Measurements from ENCODE around the gene PTRH1.

Gene PTRH1

DNA sequence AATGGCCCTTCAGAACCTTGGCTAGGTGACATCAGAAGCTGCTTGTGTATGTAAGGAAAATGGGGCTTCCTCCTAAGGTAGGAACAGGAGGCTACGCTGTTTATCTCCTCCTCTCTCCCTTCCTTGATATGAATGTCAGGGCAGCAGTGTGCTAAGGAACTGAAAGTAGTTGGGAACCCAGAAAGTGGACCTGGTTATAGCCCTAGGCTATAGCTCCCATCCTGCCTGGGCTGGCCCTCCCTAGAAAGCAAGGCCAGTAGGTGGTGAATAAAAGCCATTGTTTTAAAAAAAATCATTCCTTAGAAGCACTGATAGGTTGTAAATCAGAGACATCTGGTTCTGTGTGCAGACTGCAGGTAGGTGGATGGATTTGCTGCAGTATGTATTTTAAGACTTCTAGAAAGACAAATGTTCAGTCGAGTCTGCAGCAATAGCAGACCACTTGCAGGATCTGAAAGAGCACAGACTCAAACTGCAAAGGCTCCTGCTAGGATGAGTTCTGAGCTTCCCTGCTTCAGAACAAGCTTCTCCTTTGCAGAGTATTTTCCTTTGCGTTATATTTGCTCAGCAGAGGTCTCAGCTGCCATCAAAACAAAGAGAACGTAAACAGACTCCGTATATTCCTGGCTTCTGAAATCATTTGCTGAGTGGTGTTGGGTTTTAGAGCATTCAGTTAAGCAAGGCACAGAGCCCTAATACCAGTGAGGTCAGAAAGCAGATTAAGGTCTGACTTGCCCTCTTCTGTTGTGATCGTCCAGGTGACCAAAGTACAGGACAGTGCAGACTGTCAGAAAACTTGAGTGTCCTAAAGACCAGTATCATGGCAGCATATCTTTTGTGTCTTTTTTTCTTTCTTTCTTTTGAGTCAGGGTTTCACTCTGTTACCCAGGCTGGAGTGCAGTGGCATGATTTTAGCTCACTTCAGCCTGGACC, 28.7 kb downstream of the PTRH1 start:
- no peak for TF ChIP-seq POLR2A (IDR thresholded peaks at IDR 0.05; ENCODE audit: low read length)
- TF ChIP-seq GATA1 (IDR thresholded peaks at IDR 0.05; ENCODE audit: low read depth, low read length), result no peak
- DNase-seq, result no peak

DNA sequence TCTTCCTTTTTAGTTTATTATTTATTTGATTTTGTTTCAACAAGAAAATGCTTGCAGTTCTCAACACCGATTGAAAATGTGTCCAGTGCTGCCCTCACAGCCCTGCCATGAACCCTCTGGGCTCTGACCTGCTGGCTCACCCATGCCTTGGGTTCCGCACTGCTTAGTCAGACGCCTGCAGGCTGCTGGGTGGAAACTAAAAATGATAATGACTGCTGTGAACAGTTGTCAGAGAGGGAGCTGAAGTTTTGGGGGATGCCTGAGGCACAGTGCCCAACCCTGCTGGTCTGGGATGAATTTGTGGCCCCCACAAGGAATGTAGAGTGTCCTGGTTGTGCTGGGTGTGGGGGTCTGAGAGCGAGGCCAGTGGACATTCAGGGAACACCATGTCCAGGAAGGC, 30.9 kb downstream of the PTRH1 start:
- TF ChIP-seq POLR2A (IDR thresholded peaks at IDR 0.05; ENCODE audit: low read length) (no peak), GATA1 (IDR thresholded peaks at IDR 0.05; ENCODE audit: low read depth, low read length) (no peak)
- no peak for DNase-seq

DNA sequence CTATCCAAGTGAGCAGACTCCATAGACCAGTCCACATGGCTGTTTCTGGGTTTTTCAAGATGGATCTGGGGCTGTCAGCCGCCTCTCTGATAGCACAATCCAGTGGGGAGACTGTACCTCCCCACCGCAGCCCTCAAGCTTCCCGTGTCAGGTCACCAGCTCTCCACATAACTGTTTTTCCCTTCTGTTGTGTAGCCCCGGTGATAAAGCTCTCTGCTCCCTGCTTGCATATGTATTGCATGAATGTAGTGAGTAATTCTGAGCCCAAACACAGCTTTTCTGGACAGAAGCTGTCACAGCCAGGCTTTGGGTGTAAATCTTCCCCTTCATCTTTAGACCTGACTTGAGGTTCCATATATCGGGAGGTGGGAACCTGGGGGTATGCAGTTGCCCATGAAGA, 31.7 kb downstream of the PTRH1 start:
- DNase-seq, result no peak
- TF ChIP-seq POLR2A (IDR thresholded peaks at IDR 0.05; ENCODE audit: low read length) (no peak), GATA1 (IDR thresholded peaks at IDR 0.05; ENCODE audit: low read depth, low read length) (no peak)

DNA sequence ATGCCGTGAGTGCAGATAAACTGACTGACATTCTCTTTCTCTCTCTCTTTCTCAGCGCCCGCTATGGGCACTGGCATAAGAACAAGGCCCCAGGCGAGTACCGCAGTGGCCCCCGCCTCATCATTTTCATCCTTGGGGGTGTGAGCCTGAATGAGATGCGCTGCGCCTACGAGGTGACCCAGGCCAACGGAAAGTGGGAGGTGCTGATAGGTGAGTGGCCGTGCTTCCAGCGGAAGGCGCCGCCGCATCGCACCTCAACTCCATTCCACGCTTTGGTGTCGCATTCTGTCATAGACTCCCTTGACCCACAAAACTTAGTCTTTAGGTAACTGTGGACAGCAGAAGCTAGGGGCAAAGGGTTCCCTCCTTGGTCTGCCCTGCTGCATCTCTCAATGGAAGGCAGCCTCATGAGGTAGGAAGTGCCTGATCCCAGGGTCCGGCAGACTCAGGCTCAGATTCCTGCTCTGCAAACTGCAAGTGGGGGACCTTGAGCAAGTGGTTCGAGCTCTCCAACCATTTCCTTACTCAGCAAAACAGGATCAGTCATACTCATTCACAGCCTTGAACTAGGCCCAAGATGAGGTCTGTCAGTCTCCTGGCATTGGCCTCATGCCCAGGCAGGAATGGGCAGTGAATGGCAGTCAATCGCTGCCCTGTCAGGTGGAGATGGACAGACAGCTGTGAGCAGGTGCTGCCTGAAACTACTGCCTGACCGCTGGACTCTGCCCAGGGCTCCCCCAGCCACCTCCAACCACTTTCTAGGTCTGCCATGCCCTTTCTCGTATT, 32.9 kb downstream of the PTRH1 start:
- TF ChIP-seq POLR2A (IDR thresholded peaks at IDR 0.05; ENCODE audit: low read length), result no peak
- no peak for TF ChIP-seq GATA1 (IDR thresholded peaks at IDR 0.05; ENCODE audit: low read depth, low read length)
- no peak for DNase-seq

DNA sequence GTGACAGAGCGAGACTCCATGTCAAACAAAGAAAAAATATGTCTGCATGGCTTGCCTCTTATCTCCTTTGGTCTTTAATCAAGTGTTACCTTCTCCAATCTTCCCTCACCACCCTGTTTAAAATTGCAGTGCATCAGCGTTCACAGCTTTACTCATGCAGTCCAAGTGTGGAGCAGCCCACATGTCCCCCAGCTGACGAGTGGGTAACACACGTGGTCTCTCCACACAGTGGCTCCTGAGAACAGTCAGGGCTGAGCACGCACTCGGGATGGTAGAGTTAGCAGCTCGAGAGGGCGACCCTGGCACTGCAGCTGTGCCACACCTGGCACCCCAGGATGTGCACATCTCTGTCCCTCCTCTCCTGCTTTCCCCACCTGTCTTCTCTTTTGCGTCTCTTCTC, 34.6 kb downstream of the PTRH1 start:
- TF ChIP-seq GATA1 (IDR thresholded peaks at IDR 0.05; ENCODE audit: low read depth, low read length) (no peak), POLR2A (IDR thresholded peaks at IDR 0.05; ENCODE audit: low read length) (no peak)
- no peak for DNase-seq

DNA sequence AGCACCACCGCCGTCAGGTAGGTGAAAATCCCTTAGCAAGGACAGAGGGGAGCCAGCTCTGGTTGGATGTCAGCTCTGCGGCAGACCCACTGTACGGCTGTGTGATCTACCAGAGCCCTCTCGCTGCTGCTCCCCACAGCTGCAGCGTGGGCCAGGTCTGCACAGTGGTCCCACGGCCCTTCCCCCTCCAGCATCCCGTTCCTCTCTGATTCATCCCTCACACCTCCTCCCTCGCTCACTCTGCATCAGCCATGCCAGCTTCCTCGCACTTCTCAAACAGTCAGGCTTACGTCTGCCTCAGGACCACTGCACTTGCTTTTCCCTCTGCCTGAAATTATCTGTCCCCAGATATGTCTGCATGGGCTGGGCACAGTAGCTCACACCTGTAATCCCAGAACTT, 35.2 kb downstream of the PTRH1 start:
- TF ChIP-seq POLR2A (IDR thresholded peaks at IDR 0.05; ENCODE audit: low read length) (no peak), GATA1 (IDR thresholded peaks at IDR 0.05; ENCODE audit: low read depth, low read length) (no peak)

DNA sequence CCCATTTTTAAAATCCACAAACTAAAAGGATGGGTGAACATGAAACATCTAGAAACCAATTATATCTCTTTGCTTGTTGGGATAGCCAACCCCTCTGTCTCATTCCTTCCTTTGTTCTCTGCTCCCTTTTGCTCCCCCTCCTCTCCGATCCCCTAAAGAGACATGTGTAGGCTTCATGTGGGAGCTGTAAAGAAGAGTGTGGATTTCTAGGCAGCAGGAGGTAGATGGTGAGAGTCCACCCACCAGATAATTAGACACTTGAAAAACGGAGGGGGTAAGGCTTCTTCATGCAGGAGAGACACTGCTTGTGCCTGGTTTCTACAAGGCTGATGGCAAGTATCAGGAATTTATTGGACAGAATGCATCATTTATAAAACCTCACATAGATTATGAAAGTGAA, 36.0 kb downstream of the PTRH1 start:
- TF ChIP-seq POLR2A (IDR thresholded peaks at IDR 0.05; ENCODE audit: low read length), result no peak
- TF ChIP-seq GATA1 (IDR thresholded peaks at IDR 0.05; ENCODE audit: low read depth, low read length), result no peak
- DNase-seq, result no peak

More for the DNA sequence above, 35.2 kb downstream of the PTRH1 start:
- DNase-seq, result no peak

DNA sequence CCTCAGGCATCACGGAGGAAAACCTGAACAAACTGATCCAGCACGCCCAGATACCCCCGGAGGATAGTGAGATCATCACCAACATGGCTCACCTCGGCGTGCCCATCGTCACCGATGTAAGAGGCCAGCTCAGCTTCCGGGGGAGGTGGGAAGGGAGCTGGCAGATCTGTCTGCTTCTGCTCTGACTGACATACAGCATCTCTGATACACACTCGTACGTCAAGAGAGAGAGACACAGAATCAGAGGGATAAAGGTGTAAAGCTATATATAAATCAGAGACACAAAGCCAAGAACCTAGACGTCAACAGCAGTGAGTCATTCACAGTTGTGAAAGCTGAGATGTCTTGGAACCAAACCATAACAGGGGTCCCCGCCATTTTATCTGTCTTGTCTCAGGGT, 38.8 kb downstream of the PTRH1 start:
- DNase-seq, result no peak
- TF ChIP-seq GATA1 (IDR thresholded peaks at IDR 0.05; ENCODE audit: low read depth, low read length), result no peak
- no peak for TF ChIP-seq POLR2A (IDR thresholded peaks at IDR 0.05; ENCODE audit: low read length)

DNA sequence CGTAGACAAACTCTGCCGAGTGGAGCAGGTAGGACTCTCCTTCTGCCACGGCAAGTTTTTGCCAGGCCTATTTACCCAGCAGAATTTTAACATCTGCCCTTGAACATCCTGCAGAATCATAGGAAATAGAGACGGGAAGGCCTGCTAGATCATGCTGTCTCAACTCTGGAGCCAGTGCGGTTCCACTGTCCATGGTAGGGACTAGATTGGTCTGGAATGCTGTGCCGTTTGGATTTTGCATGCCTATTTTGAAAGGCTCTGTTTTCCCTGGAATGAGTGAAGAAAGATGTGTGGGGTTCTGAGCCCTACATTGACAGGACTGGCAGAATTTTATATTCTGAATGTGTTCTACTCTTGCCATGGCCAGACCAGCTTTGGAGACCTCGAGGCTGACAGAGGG, 42.2 kb downstream of the PTRH1 start:
- TF ChIP-seq POLR2A (IDR thresholded peaks at IDR 0.05; ENCODE audit: low read length) (no peak), GATA1 (IDR thresholded peaks at IDR 0.05; ENCODE audit: low read depth, low read length) (no peak)
- DNase-seq, result no peak

DNA sequence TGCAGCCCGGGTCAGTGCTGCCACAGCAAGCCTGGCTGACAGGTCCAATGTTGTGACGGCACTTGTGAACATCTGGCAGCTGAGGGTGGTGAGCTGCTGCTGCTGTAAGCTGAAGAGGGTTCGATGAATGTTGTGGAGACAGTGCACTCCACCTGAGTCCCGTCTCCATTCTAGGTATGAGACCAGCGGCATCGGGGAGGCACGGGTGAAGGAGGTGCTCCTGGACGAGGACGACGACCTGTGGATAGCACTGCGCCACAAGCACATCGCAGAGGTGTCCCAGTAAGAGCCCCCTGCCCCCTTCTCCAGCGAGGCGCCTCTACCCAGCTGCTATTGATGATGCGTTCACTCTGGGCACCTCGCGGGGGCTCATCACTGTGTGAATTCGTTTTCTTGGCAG, 47.6 kb downstream of the PTRH1 start:
- TF ChIP-seq GATA1 (IDR thresholded peaks at IDR 0.05; ENCODE audit: low read depth, low read length) (no peak), POLR2A (IDR thresholded peaks at IDR 0.05; ENCODE audit: low read length) (no peak)
- DNase-seq, result no peak

DNA sequence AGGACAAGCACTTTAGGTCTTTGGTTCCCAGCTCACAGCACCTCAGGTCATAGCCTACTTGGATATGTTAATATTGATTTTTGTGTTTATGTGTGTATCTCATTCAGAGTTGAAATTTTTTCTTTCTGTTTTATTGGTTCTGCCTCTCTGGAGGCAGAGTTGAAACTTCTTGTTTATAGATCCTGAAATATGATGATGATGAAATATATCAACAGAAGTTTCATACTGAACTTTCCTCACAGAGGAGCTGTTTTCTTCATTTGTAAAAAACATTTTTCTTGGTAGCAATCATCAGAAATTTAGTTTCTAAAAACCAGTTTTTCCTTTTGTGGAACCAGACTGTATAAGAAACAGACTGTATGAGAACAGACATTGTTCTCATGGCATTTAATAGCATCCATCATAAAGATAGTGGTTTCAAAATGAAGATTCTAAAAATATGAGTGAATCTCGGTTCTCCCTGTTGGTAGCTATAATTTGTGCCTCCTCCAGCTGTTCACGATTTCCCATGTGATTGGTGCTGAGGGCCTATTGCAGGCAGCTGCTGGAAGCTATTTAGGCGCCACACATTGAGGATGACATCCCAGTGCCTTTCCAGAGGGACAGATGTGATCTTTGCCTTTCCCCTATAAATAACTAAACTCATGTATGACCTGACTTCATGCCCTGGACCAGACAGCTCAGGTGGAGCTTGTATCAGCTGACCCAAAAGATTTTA, 48.2 kb downstream of the PTRH1 start:
- TF ChIP-seq POLR2A (IDR thresholded peaks at IDR 0.05; ENCODE audit: low read length) (no peak), GATA1 (IDR thresholded peaks at IDR 0.05; ENCODE audit: low read depth, low read length) (no peak)
- no peak for DNase-seq

DNA sequence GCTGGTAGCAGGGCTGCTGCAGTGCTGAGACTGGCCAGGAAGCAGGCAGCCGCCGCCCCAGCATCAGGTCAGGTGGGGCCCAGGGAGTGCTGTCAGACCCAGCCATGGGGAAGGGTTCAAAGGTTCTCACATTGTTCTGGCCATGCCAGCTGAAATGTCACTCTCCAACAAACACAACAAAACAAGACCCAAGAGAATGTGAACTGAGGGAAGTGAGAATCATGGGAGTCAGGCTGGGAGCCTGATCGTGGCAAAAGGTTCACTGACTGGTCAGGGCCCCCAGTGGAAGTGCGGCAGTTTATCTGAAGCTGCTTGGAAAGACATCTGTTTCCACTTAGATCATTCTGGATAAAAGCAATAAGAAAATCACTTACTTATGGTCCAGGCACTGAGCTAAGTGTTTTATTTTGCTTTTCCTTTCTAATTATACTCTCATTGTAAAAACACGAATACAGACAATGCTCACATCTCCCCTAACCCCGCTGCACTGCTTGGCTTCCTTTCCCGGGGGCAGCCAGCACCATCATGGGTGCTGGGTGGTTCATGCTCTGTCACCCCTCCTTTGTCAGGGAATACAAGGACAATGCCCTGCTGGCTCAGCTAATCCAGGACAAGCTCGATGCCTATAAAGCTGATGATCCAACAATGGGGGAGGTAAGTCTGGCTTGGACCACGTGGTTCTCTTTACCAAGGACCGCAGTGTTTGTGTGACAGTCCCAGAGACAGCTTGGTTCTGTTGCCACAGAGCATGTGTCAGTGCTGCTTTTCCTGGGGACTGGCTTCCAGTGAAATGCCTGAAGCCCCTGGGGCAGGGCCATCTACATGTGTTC, 50.6 kb downstream of the PTRH1 start:
- DNase-seq, result no peak
- no peak for TF ChIP-seq POLR2A (IDR thresholded peaks at IDR 0.05; ENCODE audit: low read length)

DNA sequence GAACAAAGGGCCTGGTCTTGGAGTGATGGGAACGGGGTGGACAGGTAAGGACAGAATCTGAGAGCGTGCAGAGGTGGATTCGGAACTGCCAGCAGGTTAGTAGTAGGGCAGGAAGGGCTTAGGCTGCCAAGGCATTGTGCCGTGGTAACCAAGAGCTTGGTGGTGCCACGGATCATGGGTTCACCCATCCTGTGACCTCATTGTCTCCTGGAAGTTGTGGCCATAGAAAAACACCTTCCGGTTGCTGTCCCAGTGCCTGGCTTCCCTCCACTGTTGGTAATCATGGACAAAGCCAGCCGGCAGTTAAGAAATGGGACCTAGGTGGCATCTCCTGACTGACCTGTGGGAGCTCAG, 51.2 kb downstream of the PTRH1 start:
- TF ChIP-seq GATA1 (IDR thresholded peaks at IDR 0.05; ENCODE audit: low read depth, low read length) (no peak), POLR2A (IDR thresholded peaks at IDR 0.05; ENCODE audit: low read length) (no peak)

More for the DNA sequence above, 51.2 kb downstream of the PTRH1 start:
- no peak for DNase-seq
